Caco-2 (cell line): Measurements from ENCODE around the gene QPRT. TPM values are rescaled to one million over a fixed set of nuclear protein-coding genes. Genes with fewer than 3 reads are reported as not detected.

Source experiments
- BruUV-seq: library from RNA; stranded (reverse); fragments of 400-500 nt; replicated peaks from 2 replicates; lab custom pipeline; 2021; lab: Mats Ljungman, UMichigan
- CTCF ChIA-PET: fragments of 300-600 bp; sonication (Branson Sonifier 250); formaldehyde crosslinking; loops from one replicate; lab custom pipeline; 2022; ENCODE audit warnings: antibody characterized with exemption; lab: Charles Lee
- POLR2A ChIA-PET: fragments of 300-600 bp; sonication (Branson Sonifier 250); formaldehyde crosslinking; loops from one replicate; lab custom pipeline; 2022; ENCODE audit warnings: antibody characterized with exemption; lab: Charles Lee
- DNase-seq, 2 experiments: peaks; one replicate each; pipeline versions ENCODE4 v3.0.0 to v3.0.0-alpha.2; 2020 to 2022
- H3K27me3 ChIP-seq: replicated peaks from 2 replicates; pipeline ENCODE4 v1.6.0; 2011; ENCODE audit warnings: low read length; ENCODE audit not compliant: control insufficient read depth, insufficient read depth
- H3K36me3 ChIP-seq: 2 replicates; pipeline ENCODE4 v1.5.1; 2011; ENCODE audit warnings: low read length; ENCODE audit not compliant: control insufficient read depth, insufficient read depth
- H3K4me1 ChIP-seq: fragments of 250-450 bp; sonication (Bioruptor Pico); 2 replicates; pipeline ENCODE4 v1.5.1; 2020; ENCODE audit warnings: mild to moderate bottlenecking
- H3K4me3 ChIP-seq: 2 replicates; pipeline ENCODE4 v1.5.1; 2011; ENCODE audit warnings: low read depth, mild to moderate bottlenecking, control low read depth, low read length
- H3K9me3 ChIP-seq: fragments of 250-450 bp; sonication (Bioruptor Pico); 2 replicates; pipeline ENCODE4 v1.5.1; 2020; ENCODE audit warnings: mild to moderate bottlenecking, moderate library complexity
- H3K27ac Mint-ChIP-seq: one replicate; pipeline ENCODE4 v1.8.0; 2022; ENCODE audit warnings: mixed read lengths; ENCODE audit not compliant: unreplicated experiment
- H3K27me3 Mint-ChIP-seq: one replicate; pipeline ENCODE4 v1.8.0; 2022; ENCODE audit warnings: mixed read lengths; ENCODE audit not compliant: insufficient read depth, unreplicated experiment
- H3K36me3 Mint-ChIP-seq: one replicate; pipeline ENCODE4 v1.8.0; 2022; ENCODE audit warnings: mild to moderate bottlenecking, mixed read lengths; ENCODE audit not compliant: insufficient read depth, unreplicated experiment
- H3K4me1 Mint-ChIP-seq: one replicate; pipeline ENCODE4 v1.8.0; 2022; ENCODE audit warnings: low read depth, mixed read lengths; ENCODE audit not compliant: unreplicated experiment
- H3K4me3 Mint-ChIP-seq: one replicate; pipeline ENCODE4 v1.8.0; 2022; ENCODE audit warnings: mild to moderate bottlenecking, moderate library complexity, mixed read lengths; ENCODE audit not compliant: unreplicated experiment
- H3K9me3 Mint-ChIP-seq: one replicate; pipeline ENCODE4 v1.8.0; 2022; ENCODE audit warnings: mixed read lengths; ENCODE audit not compliant: unreplicated experiment
- intact Hi-C: fragments of 100-400 bp; cut with micrococcal nuclease; formaldehyde crosslinking; loops from one replicate; pipeline ENCODE4 v1.10.0; 2022; ENCODE audit not compliant: unreplicated experiment
- total RNA-seq: library from RNA; stranded (reverse); gene quantifications from 2 replicates; pipeline ENCODE4 v1.2.3, GENCODE V29; 2022
- TF ChIP-seq, protein P1 (sequence below), 2 experiments: fragments of 200-600 bp in 1 of 2; IDR thresholded peaks; 1 replicate in 1 of 2; 2 replicates in 1 of 2; pipeline versions ENCODE4 v1.5.1 to v1.8.0; 2011 to 2022; ENCODE audit warnings: antibody characterized with exemption in 1 of 2, control low read depth in 1 of 2, inconsistent platforms in 1 of 2, low read depth in 1 of 2, low read length in 1 of 2, mild to moderate bottlenecking in 1 of 2, moderate library complexity in 1 of 2; ENCODE audit not compliant: insufficient read depth in 1 of 2, severe bottlenecking in 1 of 2, unreplicated experiment in 1 of 2

The QPRT gene
- total RNA-seq, 1 experiment from 2014 or later = 178 TPM

DNA sequence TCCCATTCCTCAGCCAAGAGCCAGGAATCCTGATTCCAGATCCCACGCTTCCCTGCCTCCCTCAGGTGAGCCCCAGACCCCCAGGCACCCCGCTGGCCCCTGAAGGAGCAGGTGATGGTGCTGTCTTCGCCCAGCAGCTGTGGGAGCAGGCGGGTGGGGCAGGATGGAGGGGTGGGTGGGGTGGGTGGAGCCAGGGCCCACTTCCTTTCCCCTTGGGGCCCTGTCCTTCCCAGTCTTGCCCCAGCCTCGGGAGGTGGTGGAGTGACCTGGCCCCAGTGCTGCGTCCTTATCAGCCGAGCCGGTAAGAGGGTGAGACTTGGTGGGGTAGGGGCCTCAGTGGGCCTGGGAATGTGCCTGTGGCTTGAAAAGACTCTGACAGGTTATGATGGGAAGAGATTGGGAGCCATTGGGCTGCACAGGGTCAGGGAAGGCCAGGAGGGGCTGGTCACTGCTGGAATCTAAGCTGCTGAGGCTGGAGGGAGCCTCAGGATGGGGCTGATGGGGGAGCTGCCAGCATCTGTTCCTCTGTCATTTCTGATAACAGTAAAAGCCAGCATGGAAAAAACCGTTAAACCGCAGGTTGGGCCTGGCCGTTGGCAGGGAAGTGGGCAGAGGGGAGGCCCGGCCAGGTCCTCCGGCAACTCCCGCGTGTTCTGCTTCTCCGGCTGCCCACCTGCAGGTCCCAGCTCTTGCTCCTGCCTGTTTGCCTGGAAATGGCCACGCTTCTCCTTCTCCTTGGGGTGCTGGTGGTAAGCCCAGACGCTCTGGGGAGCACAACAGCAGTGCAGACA, 15.8 kb upstream of the QPRT start, which contains the start of gene SPN:
SPN (plus strand) TSS at position 232 of the 791 bp plus-strand sequence; CDS start at position 714, 482 bp downstream.
- peaks cover 15% of the 10 kb centered on the region for H3K4me1 Mint-ChIP-seq
- TF ChIP-seq, protein P1, sequence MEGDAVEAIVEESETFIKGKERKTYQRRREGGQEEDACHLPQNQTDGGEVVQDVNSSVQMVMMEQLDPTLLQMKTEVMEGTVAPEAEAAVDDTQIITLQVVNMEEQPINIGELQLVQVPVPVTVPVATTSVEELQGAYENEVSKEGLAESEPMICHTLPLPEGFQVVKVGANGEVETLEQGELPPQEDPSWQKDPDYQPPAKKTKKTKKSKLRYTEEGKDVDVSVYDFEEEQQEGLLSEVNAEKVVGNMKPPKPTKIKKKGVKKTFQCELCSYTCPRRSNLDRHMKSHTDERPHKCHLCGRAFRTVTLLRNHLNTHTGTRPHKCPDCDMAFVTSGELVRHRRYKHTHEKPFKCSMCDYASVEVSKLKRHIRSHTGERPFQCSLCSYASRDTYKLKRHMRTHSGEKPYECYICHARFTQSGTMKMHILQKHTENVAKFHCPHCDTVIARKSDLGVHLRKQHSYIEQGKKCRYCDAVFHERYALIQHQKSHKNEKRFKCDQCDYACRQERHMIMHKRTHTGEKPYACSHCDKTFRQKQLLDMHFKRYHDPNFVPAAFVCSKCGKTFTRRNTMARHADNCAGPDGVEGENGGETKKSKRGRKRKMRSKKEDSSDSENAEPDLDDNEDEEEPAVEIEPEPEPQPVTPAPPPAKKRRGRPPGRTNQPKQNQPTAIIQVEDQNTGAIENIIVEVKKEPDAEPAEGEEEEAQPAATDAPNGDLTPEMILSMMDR (IDR thresholded peaks at IDR 0.05; ENCODE audit: insufficient read depth in 1 of 2, low read depth in 1 of 2, low read length in 1 of 2, severe bottlenecking in 1 of 2, unreplicated experiment in 1 of 2) = no peak
- Histone ChIP-seq H3K9me3 (no peaks in the 10 kb centered on the region), H3K4me3 (no peak within 1 kb of the TSS), H3K36me3 (no peaks in the 10 kb centered on the region), H3K4me1 (peaks cover 5% of the 10 kb centered on the region; the same call in 1 of the 2 replicates), H3K27me3 (no peaks in the 10 kb centered on the region)
- no peaks in the 10 kb centered on the region for H3K36me3 Mint-ChIP-seq
- intact Hi-C loops = no loop called here
- CTCF ChIA-PET = interaction anchor here (0.6 kb wide), 1 partner anchor 54 kb away, joined by 6 read pairs; no protein-coding TSS in a partner anchor
- no peaks in the 10 kb centered on the region for H3K9me3 Mint-ChIP-seq
- DNase-seq = no peak
- POLR2A ChIA-PET = no interaction called here
- no TSS peak for BruUV-seq
- H3K27ac Mint-ChIP-seq = no peak within 1 kb of the TSS
- no peaks in the 10 kb centered on the region for H3K27me3 Mint-ChIP-seq
- H3K4me3 Mint-ChIP-seq = no peak within 1 kb of the TSS

DNA sequence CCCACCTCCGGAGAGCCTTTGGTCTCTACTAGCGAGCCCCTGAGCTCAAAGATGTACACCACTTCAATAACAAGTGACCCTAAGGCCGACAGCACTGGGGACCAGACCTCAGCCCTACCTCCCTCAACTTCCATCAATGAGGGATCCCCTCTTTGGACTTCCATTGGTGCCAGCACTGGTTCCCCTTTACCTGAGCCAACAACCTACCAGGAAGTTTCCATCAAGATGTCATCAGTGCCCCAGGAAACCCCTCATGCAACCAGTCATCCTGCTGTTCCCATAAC, 15.2 kb upstream of the QPRT start:
- no peak overlapping the region for H3K4me3 Mint-ChIP-seq
- no peaks in the 10 kb centered on the region for H3K27me3 Mint-ChIP-seq
- peaks cover 15% of the 10 kb centered on the region for H3K4me1 Mint-ChIP-seq
- CTCF ChIA-PET = no interaction called here
- no peak for DNase-seq
- TF ChIP-seq, protein P1 (IDR thresholded peaks at IDR 0.05; ENCODE audit: insufficient read depth in 1 of 2, low read depth in 1 of 2, low read length in 1 of 2, severe bottlenecking in 1 of 2, unreplicated experiment in 1 of 2) = no peak
- no peaks in the 10 kb centered on the region for H3K36me3 ChIP-seq
- H3K9me3 ChIP-seq = no peaks in the 10 kb centered on the region
- H3K27me3 ChIP-seq = no peaks in the 10 kb centered on the region
- H3K27ac Mint-ChIP-seq = no peak overlapping the region
- no peaks in the 10 kb centered on the region for H3K9me3 Mint-ChIP-seq
- peaks cover 3% of the 10 kb centered on the region; the same call in 1 of the 2 replicates for H3K4me1 ChIP-seq
- H3K4me3 ChIP-seq = no peak overlapping the region
- intact Hi-C loops = no loop called here
- BruUV-seq = no TSS peak
- no peaks in the 10 kb centered on the region for H3K36me3 Mint-ChIP-seq
- POLR2A ChIA-PET = no interaction called here

DNA sequence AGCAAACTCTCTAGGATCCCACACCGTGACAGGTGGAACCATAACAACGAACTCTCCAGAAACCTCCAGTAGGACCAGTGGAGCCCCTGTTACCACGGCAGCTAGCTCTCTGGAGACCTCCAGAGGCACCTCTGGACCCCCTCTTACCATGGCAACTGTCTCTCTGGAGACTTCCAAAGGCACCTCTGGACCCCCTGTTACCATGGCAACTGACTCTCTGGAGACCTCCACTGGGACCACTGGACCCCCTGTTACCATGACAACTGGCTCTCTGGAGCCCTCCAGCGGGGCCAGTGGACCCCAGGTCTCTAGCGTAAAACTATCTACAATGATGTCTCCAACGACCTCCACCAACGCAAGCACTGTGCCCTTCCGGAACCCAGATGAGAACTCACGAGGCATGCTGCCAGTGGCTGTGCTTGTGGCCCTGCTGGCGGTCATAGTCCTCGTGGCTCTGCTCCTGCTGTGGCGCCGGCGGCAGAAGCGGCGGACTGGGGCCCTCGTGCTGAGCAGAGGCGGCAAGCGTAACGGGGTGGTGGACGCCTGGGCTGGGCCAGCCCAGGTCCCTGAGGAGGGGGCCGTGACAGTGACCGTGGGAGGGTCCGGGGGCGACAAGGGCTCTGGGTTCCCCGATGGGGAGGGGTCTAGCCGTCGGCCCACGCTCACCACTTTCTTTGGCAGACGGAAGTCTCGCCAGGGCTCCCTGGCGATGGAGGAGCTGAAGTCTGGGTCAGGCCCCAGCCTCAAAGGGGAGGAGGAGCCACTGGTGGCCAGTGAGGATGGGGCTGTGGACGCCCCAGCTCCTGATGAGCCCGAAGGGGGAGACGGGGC, 14.7 kb upstream of the QPRT start:
- Mint-ChIP-seq H3K4me1 (peaks cover 15% of the 10 kb centered on the region), H3K27me3 (no peaks in the 10 kb centered on the region), H3K9me3 (no peaks in the 10 kb centered on the region), H3K36me3 (no peaks in the 10 kb centered on the region), H3K27ac (no peak overlapping the region), H3K4me3 (no peak overlapping the region)
- H3K4me3 ChIP-seq = no peak overlapping the region
- DNase-seq = no peak
- no peaks in the 10 kb centered on the region for H3K36me3 ChIP-seq
- no TSS peak for BruUV-seq
- no peaks in the 10 kb centered on the region for H3K9me3 ChIP-seq
- H3K4me1 ChIP-seq = no peaks in the 10 kb centered on the region
- intact Hi-C loops = no loop called here
- no peaks in the 10 kb centered on the region for H3K27me3 ChIP-seq
- POLR2A ChIA-PET = no interaction called here
- CTCF ChIA-PET = no interaction called here
- TF ChIP-seq, protein P1 (IDR thresholded peaks at IDR 0.05; ENCODE audit: insufficient read depth in 1 of 2, low read depth in 1 of 2, low read length in 1 of 2, severe bottlenecking in 1 of 2, unreplicated experiment in 1 of 2) = no peak
